Endothelial cell of umbilical vein (primary cell): ENCODE data around the gene NUDT16L1. TPM values are rescaled to one million over a fixed set of nuclear protein-coding genes. Genes with fewer than 3 reads are reported as not detected.

Source experiments
- BruUV-seq: library from RNA; stranded (reverse); fragments of 400-500 nt; replicated peaks from 2 replicates; lab custom pipeline; 2021; lab: Mats Ljungman, UMichigan
- CTCF ChIA-PET: fragments of 300-600, 350-600 bp; sonication (Branson Sonifier 250); formaldehyde crosslinking; loops from one replicate; lab custom pipeline; 2021; ENCODE audit warnings: antibody characterized with exemption, inconsistent platforms; lab: Charles Lee
- POLR2A ChIA-PET: fragments of 300-600, 350-600 bp; sonication (Branson Sonifier 250); formaldehyde crosslinking; loops from one replicate; lab custom pipeline; 2021; ENCODE audit warnings: antibody characterized with exemption, inconsistent platforms; lab: Charles Lee
- DNase-seq: peaks from one replicate; pipeline ENCODE4 v3.0.0-alpha.2; 2011; ENCODE audit warnings: low read depth, low spot score
- FAIRE-seq: peaks from 2 replicates; lab custom pipeline; 2011; peaks lifted over from hg19 to GRCh38; lab: Jason Lieb, UNC
- H2AFZ ChIP-seq: 2 replicates; pipeline ENCODE4 v1.6.0; 2012; ENCODE audit warnings: low read depth, low read length, control low read depth, inconsistent platforms
- H3K27ac ChIP-seq: 2 replicates; pipeline ENCODE4 v1.5.1; 2011; ENCODE audit warnings: low read depth, mild to moderate bottlenecking, control low read depth, low read length, moderate library complexity; ENCODE audit not compliant: insufficient read depth
- H3K27me3 ChIP-seq, 2 experiments: 2 replicates each; pipeline versions ENCODE4 v1.6.0 to v1.6.1; 2011; ENCODE audit warnings: low read length in 2 of 2, mixed read lengths in 1 of 2; ENCODE audit not compliant: control insufficient read depth in 2 of 2, insufficient read depth in 2 of 2
- H3K36me3 ChIP-seq, 2 experiments: 2 replicates in 1 of 2; 3 replicates in 1 of 2; pipeline ENCODE4 v1.5.1; 2011; ENCODE audit warnings: low read length in 2 of 2, mild to moderate bottlenecking in 1 of 2, moderate library complexity in 1 of 2; ENCODE audit not compliant: control insufficient read depth in 2 of 2, insufficient read depth in 2 of 2; ENCODE audit errors: extremely low read depth in 1 of 2
- H3K4me1 ChIP-seq: 3 replicates; pipeline ENCODE4 v1.5.1; 2011; ENCODE audit warnings: mild to moderate bottlenecking, low read length; ENCODE audit not compliant: control insufficient read depth, insufficient read depth; ENCODE audit errors: extremely low read depth
- H3K4me2 ChIP-seq: 2 replicates; pipeline ENCODE4 v1.6.1; 2011; ENCODE audit warnings: low read length, control low read depth, mixed read lengths; ENCODE audit not compliant: insufficient read depth
- H3K4me3 ChIP-seq, 3 experiments: fragments of 200-600 bp in 1 of 3; sonication (generic), shearing (Covaris generic) in 1 of 3; replicated peaks in 1 of 3; 2 replicates each; pipeline ENCODE4 v1.5.1; 2011 to 2016; ENCODE audit warnings: control low read depth in 3 of 3, low read length in 3 of 3, mild to moderate bottlenecking in 2 of 3, inconsistent platforms in 1 of 3, low read depth in 1 of 3, moderate library complexity in 1 of 3; ENCODE audit not compliant: insufficient read depth in 1 of 3
- H3K79me2 ChIP-seq: 2 replicates; pipeline ENCODE4 v1.6.0; 2012; ENCODE audit warnings: low read length, inconsistent platforms; ENCODE audit not compliant: control insufficient read depth, insufficient read depth
- H3K9ac ChIP-seq: replicated peaks from 2 replicates; pipeline ENCODE3; 2011; ENCODE audit warnings: low read length, control low read depth; ENCODE audit not compliant: insufficient read depth; ENCODE audit errors: extremely low read depth
- H3K9me1 ChIP-seq: replicated peaks from 3 replicates; pipeline ENCODE4 v1.6.0; 2011; ENCODE audit warnings: mild to moderate bottlenecking, low read length; ENCODE audit not compliant: control insufficient read depth, insufficient read depth; ENCODE audit errors: extremely low read depth
- H3K9me3 ChIP-seq: replicated peaks from 2 replicates; pipeline ENCODE4 v1.5.1; 2012; ENCODE audit warnings: low read length, inconsistent platforms; ENCODE audit not compliant: control insufficient read depth, insufficient read depth
- H4K20me1 ChIP-seq: replicated peaks from 2 replicates; pipeline ENCODE3; 2011; ENCODE audit warnings: mild to moderate bottlenecking, low read length; ENCODE audit not compliant: control insufficient read depth, insufficient read depth; ENCODE audit errors: extremely low read depth
- CTCF ChIP-seq, 2 donors: IDR thresholded peaks; 1 replicate in 1 of 2; 2 replicates in 1 of 2; pipeline ENCODE4 v1.5.1; 2011; ENCODE audit warnings: low read length in 2 of 2, mild to moderate bottlenecking in 2 of 2, moderate library complexity in 2 of 2, control low read depth in 1 of 2, inconsistent platforms in 1 of 2, low read depth in 1 of 2; ENCODE audit not compliant: insufficient read depth in 1 of 2; ENCODE audit errors: extremely low read depth in 1 of 2
- EZH2 ChIP-seq: IDR thresholded peaks from 2 replicates; pipeline ENCODE4 v1.6.1; 2012; ENCODE audit warnings: borderline replicate concordance, low read depth, mild to moderate bottlenecking, moderate library complexity, low read length, inconsistent platforms; ENCODE audit not compliant: severe bottlenecking
- FOS ChIP-seq: IDR thresholded peaks from 2 replicates; pipeline ENCODE4 v1.6.1; 2011; ENCODE audit warnings: mild to moderate bottlenecking, low read length, moderate library complexity, borderline replicate concordance; ENCODE audit not compliant: insufficient read depth
- GATA2 ChIP-seq: IDR thresholded peaks from 2 replicates; pipeline ENCODE4 v1.7.0; 2011; ENCODE audit warnings: low read depth, mild to moderate bottlenecking, moderate library complexity, mixed read lengths, low read length; ENCODE audit not compliant: insufficient read length, insufficient read depth
- JUN ChIP-seq: IDR thresholded peaks from 2 replicates; pipeline ENCODE4 v1.6.1; 2011; ENCODE audit warnings: borderline replicate concordance, low read depth; ENCODE audit not compliant: insufficient read length, insufficient read depth
- MAX ChIP-seq: IDR thresholded peaks from 2 replicates; pipeline ENCODE4 v1.6.1; 2011; ENCODE audit not compliant: insufficient read depth, insufficient read length
- MYC ChIP-seq: IDR thresholded peaks from one replicate; pipeline ENCODE4 v1.6.1; 2011; ENCODE audit warnings: mild to moderate bottlenecking, low read depth, low read length
- POLR2A ChIP-seq: IDR thresholded peaks from 2 replicates; pipeline ENCODE4 v1.6.1; 2012; ENCODE audit warnings: low read depth, mild to moderate bottlenecking, control low read depth, low read length
- POLR2AphosphoS5 ChIP-seq: IDR thresholded peaks from 2 replicates; pipeline ENCODE4 v1.6.1; 2012; ENCODE audit warnings: low read depth, mild to moderate bottlenecking, control low read depth, low read length, moderate library complexity; ENCODE audit not compliant: insufficient read depth
- dilution Hi-C: fragments of 300-500 bp; cut with MboI; formaldehyde crosslinking; loops from one replicate; pipeline ENCODE4 v1.15.0; 2019; ENCODE audit warnings: low sequenced_read_pairs; ENCODE audit not compliant: extremely low pct_ligation_motif_present
- intact Hi-C: fragments of 100-400 bp; cut with micrococcal nuclease; formaldehyde crosslinking; loops from one replicate; pipeline ENCODE4 v1.10.0; 2022
- polyA plus RNA-seq, 4 experiments: library from polyadenylated mRNA; depleted of rRNA in 3 of 4; stranded (reverse) in 3 of 4; unstranded in 1 of 4; fragments of >200 nt; gene quantifications; 2 replicates each; pipeline versions ENCODE4 v1.2.1 to v1.2.3, GENCODE V29; 2011 to 2012; ENCODE audit warnings: missing spikeins in 1 of 4
- total RNA-seq: library from RNA; stranded (reverse); gene quantifications from 2 replicates; pipeline ENCODE4 v1.2.3, GENCODE V29; 2021

The NUDT16L1 gene
- total and polyA plus RNA-seq, 2 donors (not counting 3 experiments of a cell fraction or from before 2014, with no cell fraction given), result 24.7 to 53.1 TPM

GRCh38 chr16:4683255-4684057 lies 9.9 kb upstream of the NUDT16L1 start:
- DNase-seq (no peak), FAIRE-seq (no peak)
- Histone ChIP-seq H3K36me3 (peaks cover 4 to 48% of the 10 kb centered on the region in 2 experiments), H3K4me1 (no peaks in the 10 kb centered on the region), H3K4me2 (no peak overlapping the region), H3K9me1 (no peaks in the 10 kb centered on the region), H3K27ac (no peak overlapping the region), H3K27me3 (no peaks in the 10 kb centered on the region), H3K9ac (no peak overlapping the region), H3K4me3 (no peak overlapping the region), H3K9me3 (no peaks in the 10 kb centered on the region), H2AFZ (no peak overlapping the region), H4K20me1 (no peaks in the 10 kb centered on the region), H3K79me2 (no peaks in the 10 kb centered on the region)
- ChIA-PET CTCF (interaction anchor here (0.5 to 1.7 kb wide), 3 partner anchors 8 to 383 kb away, joined by 3 to 7 read pairs (median 4); no protein-coding TSS in a partner anchor), POLR2A (no interaction called here)
- dilution Hi-C loops (no loop called here), intact Hi-C loops (no loop called here)
- TF ChIP-seq CTCF (IDR thresholded peaks at IDR 0.05; ENCODE audit: extremely low read depth in 1 of 2, insufficient read depth in 1 of 2, low read depth in 1 of 2, low read length in 2 of 2), result no peak
- TF ChIP-seq EZH2, result no peak
- TF ChIP-seq FOS, result no peak
- TF ChIP-seq GATA2, result no peak
- no peak for TF ChIP-seq MYC
- TF ChIP-seq JUN, result no peak
- TF ChIP-seq POLR2AphosphoS5, result no peak
- no peak for TF ChIP-seq MAX
- TF ChIP-seq POLR2A, result no peak
- BruUV-seq, result no TSS peak
